Breast epithelium (tissue), 4 donors: ENCODE measurements around the gene SEZ6L. TPM values are rescaled to one million over a fixed set of nuclear protein-coding genes. Genes with fewer than 3 reads are reported as not detected.

Experiments used
- DNase-seq, 2 donors: peaks; one replicate each; pipeline ENCODE4 v3.0.0-alpha.2; 2019; ENCODE audit warnings: low spot score in 2 of 2
- H3K27ac ChIP-seq, 2 donors: fragments of 200-600 bp; sonication (generic) in 1 of 2; one replicate each; pipeline ENCODE4 v1.5.1; 2016 to 2019; ENCODE audit warnings: mild to moderate bottlenecking in 1 of 2
- H3K27me3 ChIP-seq, 2 donors: fragments of 200-600 bp; sonication (generic) in 1 of 2; one replicate each; pipeline versions ENCODE4 v1.5.1 to v1.6.0; 2017 to 2019; ENCODE audit warnings: control low read depth in 1 of 2, mild to moderate bottlenecking in 1 of 2
- H3K36me3 ChIP-seq: fragments of 200-600 bp; one replicate; pipeline ENCODE4 v1.5.1; 2019
- H3K4me1 ChIP-seq, 2 donors: fragments of 200-600 bp; sonication (generic); one replicate each; pipeline ENCODE4 v1.5.1; 2016 to 2019; ENCODE audit warnings: control low read depth in 1 of 2
- H3K4me3 ChIP-seq, 3 donors: fragments of 200-600 bp; sonication (generic); 1 replicate in 2 of 3; 2 replicates in 1 of 3; pipeline ENCODE4 v1.5.1; 2016 to 2019; ENCODE audit warnings: mild to moderate bottlenecking in 3 of 3, moderate library complexity in 2 of 3
- H3K9me3 ChIP-seq, 2 donors: fragments of 200-600 bp; sonication (generic) in 1 of 2; one replicate each; pipeline ENCODE4 v1.5.1; 2016 to 2019; ENCODE audit warnings: control low read depth in 1 of 2
- POLR2A ChIP-seq: fragments of 450-650 bp; IDR thresholded peaks from one replicate; pipeline ENCODE4 v1.6.1; 2016; ENCODE audit warnings: antibody characterized with exemption, mild to moderate bottlenecking, moderate library complexity
- POLR2AphosphoS5 ChIP-seq, 3 donors: sonication (generic); formaldehyde crosslinking; IDR thresholded peaks; one replicate each; pipeline ENCODE4 v1.6.1; 2017; ENCODE audit warnings: antibody characterized with exemption in 3 of 3
- intact Hi-C: fragments of 100-400 bp; cut with DNase I; formaldehyde crosslinking; loops from one replicate; pipeline ENCODE4 v1.15.1; 2023; ENCODE audit warnings: low total_unique reads
- total RNA-seq, 3 donors: library from RNA; depleted of rRNA; stranded (reverse); fragments of >200 nt; gene quantifications; one replicate each; pipeline ENCODE4 v1.1.0, GENCODE V29; 2016
- TF ChIP-seq, protein P1 (sequence below), 3 donors: fragments of 450-650 bp; IDR thresholded peaks; one replicate each; pipeline ENCODE4 v1.5.1; 2016 to 2017; ENCODE audit warnings: antibody characterized with exemption in 3 of 3, mild to moderate bottlenecking in 3 of 3, moderate library complexity in 3 of 3

SEZ6L gene
- total RNA-seq, 3 donors from 2014 or later: under 0.01 to 0.16 (median 0.15) TPM

- intact Hi-C loops: no loop called here
- Histone ChIP-seq H3K4me1 (no peaks in the 10 kb centered on the region), H3K36me3 (no peaks in the 10 kb centered on the region), H3K4me3 (no peak overlapping the region), H3K9me3 (no peaks in the 10 kb centered on the region), H3K27ac (no peak overlapping the region), H3K27me3 (peaks cover 0 to 15% of the 10 kb centered on the region in 2 donors)
- DNase-seq: no peak
- no peak for TF ChIP-seq POLR2A
- TF ChIP-seq POLR2AphosphoS5 (IDR thresholded peaks at IDR 0.05): no peak
- TF ChIP-seq, protein P1, sequence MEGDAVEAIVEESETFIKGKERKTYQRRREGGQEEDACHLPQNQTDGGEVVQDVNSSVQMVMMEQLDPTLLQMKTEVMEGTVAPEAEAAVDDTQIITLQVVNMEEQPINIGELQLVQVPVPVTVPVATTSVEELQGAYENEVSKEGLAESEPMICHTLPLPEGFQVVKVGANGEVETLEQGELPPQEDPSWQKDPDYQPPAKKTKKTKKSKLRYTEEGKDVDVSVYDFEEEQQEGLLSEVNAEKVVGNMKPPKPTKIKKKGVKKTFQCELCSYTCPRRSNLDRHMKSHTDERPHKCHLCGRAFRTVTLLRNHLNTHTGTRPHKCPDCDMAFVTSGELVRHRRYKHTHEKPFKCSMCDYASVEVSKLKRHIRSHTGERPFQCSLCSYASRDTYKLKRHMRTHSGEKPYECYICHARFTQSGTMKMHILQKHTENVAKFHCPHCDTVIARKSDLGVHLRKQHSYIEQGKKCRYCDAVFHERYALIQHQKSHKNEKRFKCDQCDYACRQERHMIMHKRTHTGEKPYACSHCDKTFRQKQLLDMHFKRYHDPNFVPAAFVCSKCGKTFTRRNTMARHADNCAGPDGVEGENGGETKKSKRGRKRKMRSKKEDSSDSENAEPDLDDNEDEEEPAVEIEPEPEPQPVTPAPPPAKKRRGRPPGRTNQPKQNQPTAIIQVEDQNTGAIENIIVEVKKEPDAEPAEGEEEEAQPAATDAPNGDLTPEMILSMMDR (IDR thresholded peaks at IDR 0.05): no peak
Observed at GRCh38 chr22:26389125-26389524, 219.9 kb downstream of the SEZ6L start.

- Histone ChIP-seq H3K4me1 (no peaks in the 10 kb centered on the region), H3K4me3 (no peak overlapping the region), H3K36me3 (no peaks in the 10 kb centered on the region), H3K27ac (no peak overlapping the region), H3K9me3 (no peaks in the 10 kb centered on the region), H3K27me3 (peaks cover 0 to 13% of the 10 kb centered on the region in 2 donors)
- no peak for DNase-seq
- TF ChIP-seq, protein P1 (IDR thresholded peaks at IDR 0.05): no peak
- TF ChIP-seq POLR2A: no peak
- TF ChIP-seq POLR2AphosphoS5 (IDR thresholded peaks at IDR 0.05): no peak
- intact Hi-C loops: no loop called here
Observed at GRCh38 chr22:26391091-26391490, 221.8 kb downstream of the SEZ6L start.

DNA sequence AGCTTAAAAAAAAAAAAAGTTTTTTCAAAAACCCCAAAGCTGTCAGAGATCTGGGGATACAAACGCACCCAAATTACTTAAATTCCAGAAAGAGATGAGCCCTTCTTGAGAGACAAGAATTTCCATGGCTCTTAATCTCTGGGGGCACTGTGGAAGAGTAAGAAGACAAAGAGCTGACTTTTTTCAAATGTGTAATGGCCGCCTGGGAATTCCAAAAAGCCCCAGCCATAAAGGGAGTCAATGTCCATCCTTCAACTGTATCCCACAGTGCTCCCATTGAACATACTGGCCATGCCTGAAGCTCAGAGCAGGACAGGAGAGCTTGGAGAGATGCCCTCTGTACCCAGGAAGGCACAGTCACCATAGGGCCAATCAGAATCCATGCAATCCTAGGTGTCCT, 222.4 kb downstream of the SEZ6L start:
- Histone ChIP-seq H3K27ac (no peak overlapping the region), H3K27me3 (peaks cover 0 to 8% of the 10 kb centered on the region in 2 donors), H3K36me3 (no peaks in the 10 kb centered on the region), H3K9me3 (no peaks in the 10 kb centered on the region), H3K4me3 (no peak overlapping the region), H3K4me1 (no peaks in the 10 kb centered on the region)
- no peak for TF ChIP-seq POLR2AphosphoS5 (IDR thresholded peaks at IDR 0.05)
- no peak for TF ChIP-seq POLR2A
- TF ChIP-seq, protein P1 (IDR thresholded peaks at IDR 0.05): no peak
- intact Hi-C loops: no loop called here
- no peak for DNase-seq

DNA sequence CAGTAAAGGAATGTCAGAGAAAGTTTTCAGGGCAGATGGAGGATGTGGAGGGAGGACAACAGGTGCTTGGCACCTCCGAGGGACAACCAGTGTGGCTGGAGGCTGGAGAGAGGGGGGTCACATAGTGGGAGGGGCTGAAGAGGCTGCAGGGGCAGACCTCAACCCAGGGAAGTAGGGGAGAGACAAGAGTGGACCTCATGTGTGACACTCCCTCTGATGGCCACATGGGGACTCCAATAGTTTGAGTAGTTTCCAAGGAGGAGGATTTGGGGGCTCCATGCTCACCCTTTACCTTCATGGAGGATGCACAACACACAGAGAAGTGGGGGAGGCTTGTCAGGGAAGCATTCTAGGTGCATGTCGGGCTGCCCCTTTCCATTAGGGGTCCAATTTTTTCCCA, 224.7 kb downstream of the SEZ6L start:
- H3K9me3 ChIP-seq: no peaks in the 10 kb centered on the region
- H3K27ac ChIP-seq: no peak overlapping the region
- no peaks in the 10 kb centered on the region for H3K27me3 ChIP-seq
- no peak for DNase-seq
- TF ChIP-seq, protein P1 (IDR thresholded peaks at IDR 0.05): no peak
- TF ChIP-seq POLR2A: no peak
- no peak for TF ChIP-seq POLR2AphosphoS5 (IDR thresholded peaks at IDR 0.05)
- no peak overlapping the region for H3K4me3 ChIP-seq
- intact Hi-C loops: no loop called here
- no peaks in the 10 kb centered on the region for H3K36me3 ChIP-seq
- no peaks in the 10 kb centered on the region for H3K4me1 ChIP-seq

DNA sequence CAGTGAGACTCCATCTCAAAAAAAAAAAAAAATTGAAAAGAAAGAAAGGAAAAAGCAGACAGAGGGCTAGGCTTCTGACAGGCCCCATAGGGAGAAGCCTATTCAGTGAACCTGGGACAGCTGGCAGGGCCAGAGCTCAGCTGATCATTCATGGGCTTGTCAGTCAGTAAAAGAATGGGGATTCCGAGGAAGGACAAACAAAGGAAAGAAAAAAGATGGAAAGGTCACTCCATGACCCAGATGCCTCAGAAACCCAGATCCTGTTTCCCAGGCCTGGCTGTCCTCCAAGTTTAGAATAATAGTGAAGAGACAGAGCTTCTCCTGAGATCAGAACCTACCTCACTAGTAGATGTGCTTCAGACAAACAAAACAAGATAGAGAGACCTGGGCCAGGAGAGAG, 225.5 kb downstream of the SEZ6L start:
- Histone ChIP-seq H3K4me1 (no peaks in the 10 kb centered on the region), H3K36me3 (no peaks in the 10 kb centered on the region), H3K4me3 (no peak overlapping the region), H3K9me3 (no peaks in the 10 kb centered on the region), H3K27ac (no peak overlapping the region), H3K27me3 (no peaks in the 10 kb centered on the region)
- TF ChIP-seq POLR2AphosphoS5 (IDR thresholded peaks at IDR 0.05) (no peak), POLR2A (no peak)
- TF ChIP-seq, protein P1 (IDR thresholded peaks at IDR 0.05): no peak
- intact Hi-C loops: no loop called here
- DNase-seq: no peak
